DOHH2 (cell line): ENCODE measurements around the gene HOMER3.

ENCODE experiments used
- H3F3A ChIP-seq: fragments of 200-600 bp; sonication (generic), shearing (Covaris generic); 2 replicates; pipeline ENCODE4 v1.6.0; 2016; ENCODE audit warnings: antibody characterized with exemption, mild to moderate bottlenecking; ENCODE audit not compliant: control insufficient read depth, insufficient read depth
- H3K27ac ChIP-seq: fragments of 200-600 bp; sonication (generic); 2 replicates; pipeline ENCODE4 v1.5.1; 2014; ENCODE audit warnings: low read depth, mild to moderate bottlenecking, low read length, moderate library complexity
- H3K27me3 ChIP-seq: fragments of 200-600 bp; sonication (generic); 2 replicates; pipeline ENCODE4 v1.6.1; 2014; ENCODE audit warnings: mild to moderate bottlenecking, low read length, mixed read lengths; ENCODE audit not compliant: control insufficient read depth
- H3K36me3 ChIP-seq: fragments of 200-600 bp; sonication (generic); 2 replicates; pipeline ENCODE4 v1.6.1; 2014; ENCODE audit warnings: mild to moderate bottlenecking, low read length, moderate library complexity, mixed read lengths; ENCODE audit not compliant: control insufficient read depth
- H3K4me1 ChIP-seq: fragments of 200-600 bp; sonication (generic); 2 replicates; pipeline ENCODE4 v1.6.1; 2014; ENCODE audit warnings: mild to moderate bottlenecking, low read length, mixed read lengths; ENCODE audit not compliant: control insufficient read depth
- H3K4me2 ChIP-seq: fragments of 200-600 bp; sonication (generic); 2 replicates; pipeline ENCODE4 v1.6.0; 2014; ENCODE audit warnings: mild to moderate bottlenecking, low read length, moderate library complexity
- H3K4me3 ChIP-seq: fragments of 200-600 bp; sonication (generic); 2 replicates; pipeline ENCODE4 v1.5.1; 2014; ENCODE audit warnings: mild to moderate bottlenecking, low read length, mixed read lengths
- H3K79me2 ChIP-seq: fragments of 200-600 bp; sonication (generic); 2 replicates; pipeline ENCODE4 v1.6.1; 2014; ENCODE audit warnings: mild to moderate bottlenecking, low read length, mixed read lengths; ENCODE audit not compliant: control insufficient read depth
- H3K9me2 ChIP-seq: fragments of 200-600 bp; sonication (generic); replicated peaks from 2 replicates; pipeline ENCODE4 v1.6.1; 2014; ENCODE audit warnings: mild to moderate bottlenecking, low read length, mixed read lengths; ENCODE audit not compliant: control insufficient read depth
- H3K9me3 ChIP-seq: fragments of 200-600 bp; sonication (generic); 2 replicates; pipeline ENCODE4 v1.6.1; 2014; ENCODE audit warnings: antibody characterized with exemption, low read length, mixed read lengths; ENCODE audit not compliant: control insufficient read depth, insufficient read depth
- H4K20me1 ChIP-seq: fragments of 200-600 bp; sonication (generic); 2 replicates; pipeline ENCODE4 v1.6.0; 2014; ENCODE audit warnings: low read depth, mild to moderate bottlenecking, antibody characterized with exemption, low read length, moderate library complexity; ENCODE audit not compliant: control insufficient read depth, insufficient read depth
- EZH2phosphoT487 ChIP-seq: fragments of 200-600 bp; sonication (generic); IDR thresholded peaks from 2 replicates; pipeline ENCODE4 v1.6.1; 2017; ENCODE audit warnings: borderline replicate concordance, mild to moderate bottlenecking, antibody characterized with exemption, low read length, moderate library complexity, mixed read lengths
- TF ChIP-seq, protein P1 (sequence below): fragments of 200-600 bp; sonication (generic); IDR thresholded peaks from one replicate; pipeline ENCODE4 v1.5.1; 2014; ENCODE audit warnings: antibody characterized with exemption, mild to moderate bottlenecking, low read depth, low read length; ENCODE audit not compliant: poor library complexity, severe bottlenecking

Gene HOMER3

DNA sequence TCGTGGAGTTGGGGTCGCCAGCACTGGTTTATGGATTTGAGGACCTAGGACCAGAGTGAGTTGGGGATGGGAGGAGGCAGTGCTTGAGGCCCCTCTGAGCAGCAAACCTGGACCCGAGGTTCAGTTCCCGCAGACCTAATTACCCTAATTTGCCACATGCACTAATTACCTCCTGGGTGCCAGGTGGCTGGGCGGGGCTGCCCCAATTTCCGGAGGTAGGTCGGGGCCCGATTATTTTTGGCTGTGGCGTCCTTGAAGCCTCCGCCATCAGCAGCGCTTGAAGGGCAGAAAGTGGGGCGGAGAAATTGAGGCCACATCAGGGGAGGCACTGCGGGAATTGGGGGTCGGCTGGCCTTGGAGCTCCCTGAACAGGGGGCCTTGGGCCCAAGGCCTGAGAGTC is 5.9 kb upstream of the HOMER3 start:
- Histone ChIP-seq H3K4me3 (peak overlapping the region; percentile 28; the same call in 1 of the 2 replicates), H3K9me2 (no peaks in the 10 kb centered on the region), H3F3A (no peaks in the 10 kb centered on the region), H3K4me1 (peaks cover 23% of the 10 kb centered on the region), H3K36me3 (no peaks in the 10 kb centered on the region), H3K27ac (no peak overlapping the region), H3K4me2 (peak overlapping the region; percentile 60), H4K20me1 (no peaks in the 10 kb centered on the region), H3K27me3 (peaks cover 13% of the 10 kb centered on the region), H3K9me3 (no peaks in the 10 kb centered on the region), H3K79me2 (no peaks in the 10 kb centered on the region)
- no peak for TF ChIP-seq EZH2phosphoT487
- TF ChIP-seq, protein P1, sequence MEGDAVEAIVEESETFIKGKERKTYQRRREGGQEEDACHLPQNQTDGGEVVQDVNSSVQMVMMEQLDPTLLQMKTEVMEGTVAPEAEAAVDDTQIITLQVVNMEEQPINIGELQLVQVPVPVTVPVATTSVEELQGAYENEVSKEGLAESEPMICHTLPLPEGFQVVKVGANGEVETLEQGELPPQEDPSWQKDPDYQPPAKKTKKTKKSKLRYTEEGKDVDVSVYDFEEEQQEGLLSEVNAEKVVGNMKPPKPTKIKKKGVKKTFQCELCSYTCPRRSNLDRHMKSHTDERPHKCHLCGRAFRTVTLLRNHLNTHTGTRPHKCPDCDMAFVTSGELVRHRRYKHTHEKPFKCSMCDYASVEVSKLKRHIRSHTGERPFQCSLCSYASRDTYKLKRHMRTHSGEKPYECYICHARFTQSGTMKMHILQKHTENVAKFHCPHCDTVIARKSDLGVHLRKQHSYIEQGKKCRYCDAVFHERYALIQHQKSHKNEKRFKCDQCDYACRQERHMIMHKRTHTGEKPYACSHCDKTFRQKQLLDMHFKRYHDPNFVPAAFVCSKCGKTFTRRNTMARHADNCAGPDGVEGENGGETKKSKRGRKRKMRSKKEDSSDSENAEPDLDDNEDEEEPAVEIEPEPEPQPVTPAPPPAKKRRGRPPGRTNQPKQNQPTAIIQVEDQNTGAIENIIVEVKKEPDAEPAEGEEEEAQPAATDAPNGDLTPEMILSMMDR = no peak

DNA sequence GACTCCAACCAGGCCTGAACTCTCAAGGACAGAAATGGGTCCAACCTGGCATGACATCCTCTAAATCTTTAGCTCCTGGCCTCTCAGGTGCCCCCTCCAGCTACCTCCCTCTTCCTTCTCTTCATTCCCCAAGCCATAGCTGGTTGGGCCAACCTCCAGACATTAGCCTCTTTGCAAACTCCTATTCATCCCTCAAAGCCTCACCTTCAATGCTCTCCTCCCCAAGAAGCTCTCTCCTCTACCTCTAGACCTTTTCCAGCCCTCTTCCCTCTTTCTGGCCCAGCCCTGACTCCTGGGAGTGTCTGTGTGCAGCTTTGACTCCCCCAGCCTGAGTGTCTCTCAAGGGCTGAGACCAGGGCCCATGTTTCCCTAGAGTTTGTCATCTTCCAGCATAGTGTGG is 5.3 kb upstream of the HOMER3 start:
- no peaks in the 10 kb centered on the region for H3F3A ChIP-seq
- no peak overlapping the region for H3K27ac ChIP-seq

DNA sequence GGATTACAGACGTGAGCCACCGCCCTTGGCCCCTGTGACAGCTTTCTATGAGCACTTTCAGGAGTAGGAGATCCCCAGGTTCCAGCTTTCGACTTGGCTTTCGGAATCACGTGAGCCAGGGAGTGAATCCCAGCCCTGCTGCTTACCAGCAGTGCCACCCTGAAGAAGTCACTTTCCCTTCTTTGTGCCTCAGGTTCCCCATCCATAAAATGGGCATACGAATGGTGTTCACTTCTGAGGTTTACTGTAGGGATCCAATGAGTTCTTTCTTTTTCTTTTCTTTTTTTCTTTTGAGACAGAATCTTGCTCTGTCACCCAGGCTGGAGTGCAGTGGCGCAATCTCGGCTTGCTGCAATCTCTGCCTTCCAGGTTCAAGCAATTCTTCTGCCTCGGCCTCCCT is 4.3 kb upstream of the HOMER3 start:
- TF ChIP-seq, protein P1 = no peak
- no peak for TF ChIP-seq EZH2phosphoT487
- Histone ChIP-seq H3F3A (no peaks in the 10 kb centered on the region), H3K79me2 (no peaks in the 10 kb centered on the region), H3K4me1 (peaks cover 28% of the 10 kb centered on the region), H3K27ac (no peak overlapping the region), H4K20me1 (no peaks in the 10 kb centered on the region), H3K4me3 (no peak overlapping the region), H3K27me3 (peaks cover 24% of the 10 kb centered on the region), H3K36me3 (no peaks in the 10 kb centered on the region), H3K9me3 (no peaks in the 10 kb centered on the region), H3K4me2 (no peak overlapping the region), H3K9me2 (no peaks in the 10 kb centered on the region)

More for the DNA sequence above, 5.3 kb upstream of the HOMER3 start:
- H3K9me3 ChIP-seq = no peaks in the 10 kb centered on the region
- no peaks in the 10 kb centered on the region for H3K36me3 ChIP-seq
- H3K4me1 ChIP-seq = peaks cover 23% of the 10 kb centered on the region
- peak overlapping the region; percentile 60 for H3K4me2 ChIP-seq
- TF ChIP-seq, protein P1 = no peak
- no peak for TF ChIP-seq EZH2phosphoT487
- H3K9me2 ChIP-seq = no peaks in the 10 kb centered on the region
- no peak overlapping the region for H3K4me3 ChIP-seq
- no peaks in the 10 kb centered on the region for H4K20me1 ChIP-seq
- H3K27me3 ChIP-seq = peaks cover 18% of the 10 kb centered on the region
- H3K79me2 ChIP-seq = no peaks in the 10 kb centered on the region
